HT-29 (cell line): ENCODE measurements around the gene ENOX1. TPM values are rescaled to one million over a fixed set of nuclear protein-coding genes. Genes with fewer than 3 reads are reported as not detected.
"Not testable (repeated sequence)": the region's sequence is repeated elsewhere in the genome, so short reads cannot be mapped to it uniquely, and the experiment has no call there.

Source experiments
- DNase-seq: peaks from one replicate; pipeline ENCODE4 v3.0.0-alpha.2; 2015; ENCODE audit warnings: low spot score
- total RNA-seq: library from RNA; depleted of rRNA; stranded (reverse); fragments of >200 nt; shearing (Covaris generic); gene quantifications from 2 replicates; pipeline ENCODE4 v1.2.3, GENCODE V29; 2014

ENOX1 gene
- total RNA-seq, 1 experiment from 2014 or later: 0.10 TPM

- no peak for DNase-seq
These were observed 429.2 kb downstream of the ENOX1 start for GRCh38 chr13:43357564-43357963.

- DNase-seq: no peak
These were observed 430.2 kb downstream of the ENOX1 start for GRCh38 chr13:43356567-43356966.

GRCh38 chr13:43355774-43356173 lies 431.0 kb downstream of the ENOX1 start:
- DNase-seq: no peak

GRCh38 chr13:43354153-43354945 lies 432.4 kb downstream of the ENOX1 start:
- no peak for DNase-seq

GRCh38 chr13:43353631-43354030 lies 433.1 kb downstream of the ENOX1 start:
- DNase-seq: no peak

GRCh38 chr13:43351612-43352011 lies 435.2 kb downstream of the ENOX1 start:
- DNase-seq: not testable (repeated sequence)

- no peak for DNase-seq
These were observed 438.4 kb downstream of the ENOX1 start for GRCh38 chr13:43348397-43348796.

GRCh38 chr13:43347877-43348276 lies 438.9 kb downstream of the ENOX1 start:
- DNase-seq: no peak

- DNase-seq: no peak
These were observed 440.3 kb downstream of the ENOX1 start for GRCh38 chr13:43346427-43346826.

- DNase-seq: no peak
These were observed 443.1 kb downstream of the ENOX1 start for GRCh38 chr13:43343645-43344044.

GRCh38 chr13:43339805-43340550 lies 446.8 kb downstream of the ENOX1 start:
- no peak for DNase-seq

GRCh38 chr13:43339145-43339804 lies 447.5 kb downstream of the ENOX1 start:
- DNase-seq: no peak

GRCh38 chr13:43335764-43336163 lies 451.0 kb downstream of the ENOX1 start:
- no peak for DNase-seq

GRCh38 chr13:43333176-43333575 lies 453.6 kb downstream of the ENOX1 start:
- DNase-seq: no peak

- no peak for DNase-seq
These were observed 455.1 kb downstream of the ENOX1 start for GRCh38 chr13:43331672-43332071.

- no peak for DNase-seq
These were observed 457.1 kb downstream of the ENOX1 start for GRCh38 chr13:43329702-43330101.

GRCh38 chr13:43328907-43329306 lies 457.9 kb downstream of the ENOX1 start:
- no peak for DNase-seq

GRCh38 chr13:43326100-43326499 lies 460.7 kb downstream of the ENOX1 start:
- DNase-seq: no peak

GRCh38 chr13:43325636-43326035 lies 461.1 kb downstream of the ENOX1 start:
- DNase-seq: no peak

GRCh38 chr13:43324129-43324528 lies 462.6 kb downstream of the ENOX1 start:
- no peak for DNase-seq

GRCh38 chr13:43319617-43320444 lies 466.9 kb downstream of the ENOX1 start:
- DNase-seq: no peak

- DNase-seq: no peak
These were observed 469.8 kb downstream of the ENOX1 start for GRCh38 chr13:43316946-43317353.
